Amygdala (tissue), 56 donors: ENCODE measurements around the gene ERAS.

ENCODE experiments used
- DNase-seq, 56 donors: peaks; one replicate each; lab custom pipeline; 2025; lab: John Stamatoyannopoulos, UW

Gene ERAS, protein sequence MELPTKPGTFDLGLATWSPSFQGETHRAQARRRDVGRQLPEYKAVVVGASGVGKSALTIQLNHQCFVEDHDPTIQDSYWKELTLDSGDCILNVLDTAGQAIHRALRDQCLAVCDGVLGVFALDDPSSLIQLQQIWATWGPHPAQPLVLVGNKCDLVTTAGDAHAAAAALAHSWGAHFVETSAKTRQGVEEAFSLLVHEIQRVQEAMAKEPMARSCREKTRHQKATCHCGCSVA

DNA sequence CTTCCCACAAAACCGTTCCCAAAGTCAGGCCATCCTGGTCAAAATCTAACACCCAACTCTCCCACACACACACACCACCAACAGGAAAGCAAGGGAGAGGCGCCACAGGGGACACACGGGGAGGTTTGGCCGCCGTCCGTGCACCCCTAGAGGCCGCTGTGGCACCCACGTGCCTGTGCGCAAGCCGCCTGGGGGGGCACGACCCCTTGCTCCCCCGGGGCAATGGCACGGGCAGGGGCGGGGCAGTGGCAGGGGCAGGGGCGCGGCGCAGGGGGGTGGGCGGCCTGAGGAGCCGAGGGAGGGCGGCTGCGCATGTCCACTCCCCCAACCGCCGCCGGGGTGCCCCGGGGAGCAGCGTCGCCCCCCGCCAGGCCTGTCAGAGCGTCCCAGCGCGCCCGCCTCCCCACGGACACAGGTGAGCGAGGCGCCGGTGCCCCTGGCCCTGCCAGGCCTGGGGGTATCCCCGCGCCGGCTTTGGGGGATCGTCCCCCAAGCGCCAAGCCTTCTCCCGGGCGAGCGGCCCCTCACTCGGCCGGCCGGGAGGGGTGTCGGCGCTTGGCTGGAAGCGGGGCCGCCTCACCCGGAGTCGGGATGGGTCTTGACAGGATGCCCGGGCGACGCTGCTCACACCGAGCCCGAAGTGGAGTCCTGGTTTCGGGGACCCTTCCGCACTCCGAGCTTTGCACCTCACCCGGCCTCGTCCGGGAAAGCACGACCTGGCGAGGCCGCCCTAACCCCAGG is at the start of gene ERAS:
TSS of gene ERAS (plus strand) at position 379 of the 741 bp plus-strand sequence. CDS start 2,611 bp downstream, outside the sequence.
- no peak for DNase-seq

DNA sequence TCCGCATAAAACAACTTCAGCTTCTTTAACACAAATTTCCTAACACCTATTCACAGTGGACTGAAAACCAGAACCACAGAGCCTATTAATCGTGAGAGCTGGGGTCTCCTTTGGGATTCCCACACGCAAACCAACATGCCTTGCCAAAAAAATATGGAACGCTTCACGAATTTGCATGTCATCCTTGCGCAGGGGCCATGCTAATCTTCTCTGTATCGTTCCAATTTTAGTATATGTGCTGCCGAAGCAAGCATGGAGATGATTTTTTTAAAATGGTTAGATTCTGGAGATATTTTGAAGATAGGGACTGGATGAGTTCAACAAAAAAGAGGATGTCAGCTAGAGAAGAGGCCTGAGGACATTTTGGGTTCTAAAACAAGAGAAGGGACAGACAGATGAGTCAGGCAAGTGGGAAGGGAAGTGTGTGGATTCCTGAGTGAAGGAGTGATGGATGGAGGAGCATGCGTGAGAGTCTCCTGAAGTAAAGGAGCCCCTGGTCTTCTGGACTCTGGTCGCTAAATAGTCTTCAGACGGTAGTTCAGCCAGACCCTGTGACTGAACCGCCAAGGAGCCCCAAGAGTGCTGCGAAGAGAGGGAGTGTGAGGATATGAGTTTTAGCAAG is 49.4 kb upstream of the ERAS start:
- no peak for DNase-seq

DNA sequence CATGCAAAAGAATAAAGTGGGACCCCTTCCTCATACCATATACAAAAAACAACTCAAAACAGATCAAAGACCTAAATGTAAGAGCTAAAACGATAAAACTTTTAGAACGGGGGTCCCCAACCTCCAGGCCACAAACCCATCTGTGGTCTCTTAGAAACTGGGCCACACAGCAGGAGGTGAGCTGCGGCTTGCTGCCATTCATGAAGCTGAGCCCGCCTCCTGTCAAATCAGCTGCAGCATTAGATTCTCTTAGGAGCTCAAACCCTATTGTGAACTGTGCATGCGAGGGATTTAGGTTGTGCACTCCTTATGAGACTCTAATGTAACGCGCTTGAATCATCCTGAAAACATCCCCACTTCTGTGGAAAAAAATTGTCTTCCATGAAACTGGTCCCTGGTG is 46.9 kb upstream of the ERAS start:
- DNase-seq: no peak

DNA sequence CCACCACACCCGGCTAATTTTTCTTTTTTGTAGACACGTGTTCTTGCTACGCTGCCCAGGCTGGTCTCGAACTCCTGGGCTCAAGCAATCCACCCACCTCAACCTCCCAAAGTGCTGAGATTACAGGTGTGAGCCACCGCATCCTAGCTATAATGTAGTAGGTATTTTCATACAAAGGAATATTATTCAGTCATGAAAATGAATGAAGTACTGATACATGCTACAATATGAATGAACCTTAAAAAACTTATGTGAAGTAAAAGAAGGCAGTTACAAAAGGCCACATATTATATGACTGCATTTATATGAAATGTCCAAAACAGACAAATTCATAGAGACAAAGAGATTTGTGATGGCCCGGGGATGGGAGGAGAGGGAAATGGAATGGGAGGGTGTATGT is 44.6 kb upstream of the ERAS start:
- DNase-seq: no peak

DNA sequence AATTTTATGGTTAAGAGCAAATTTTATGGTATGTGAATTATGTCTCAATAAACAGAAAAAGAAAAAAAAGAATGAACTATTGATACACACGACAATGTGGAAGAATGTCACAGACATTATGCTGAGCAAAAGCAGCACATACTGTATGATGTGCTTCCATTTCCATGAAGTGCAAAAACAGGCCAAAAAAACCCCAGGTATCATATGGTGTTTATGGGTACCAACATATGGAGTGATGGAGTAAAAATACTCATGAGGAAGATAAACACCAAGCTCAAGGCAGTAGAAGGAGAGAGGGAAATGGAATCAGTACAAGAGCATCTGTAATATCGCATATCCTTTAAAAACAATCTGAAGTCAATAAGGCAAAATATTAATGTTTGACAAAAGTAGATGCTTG is 44.1 kb upstream of the ERAS start:
- DNase-seq: no peak

DNA sequence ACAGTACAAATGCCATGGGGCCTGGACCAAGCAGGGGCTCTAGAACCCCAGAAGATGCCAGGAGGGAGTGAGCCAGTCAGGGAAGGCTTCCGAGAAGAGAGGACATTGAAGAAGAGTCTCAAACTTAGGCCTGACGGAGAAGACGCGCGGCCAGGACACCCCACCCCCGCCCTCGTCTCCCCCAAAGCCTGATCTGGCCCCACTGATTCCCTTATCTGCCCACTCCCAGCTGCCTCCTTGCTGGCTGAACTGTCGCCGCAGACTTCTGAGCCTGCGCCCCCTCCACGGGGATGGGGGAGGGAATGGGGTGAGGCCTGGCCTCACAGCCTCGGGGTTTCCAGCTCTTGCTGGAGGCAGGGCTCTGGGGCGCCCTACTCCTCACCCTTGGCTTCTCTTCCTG is 43.5 kb upstream of the ERAS start:
- DNase-seq: no peak

DNA sequence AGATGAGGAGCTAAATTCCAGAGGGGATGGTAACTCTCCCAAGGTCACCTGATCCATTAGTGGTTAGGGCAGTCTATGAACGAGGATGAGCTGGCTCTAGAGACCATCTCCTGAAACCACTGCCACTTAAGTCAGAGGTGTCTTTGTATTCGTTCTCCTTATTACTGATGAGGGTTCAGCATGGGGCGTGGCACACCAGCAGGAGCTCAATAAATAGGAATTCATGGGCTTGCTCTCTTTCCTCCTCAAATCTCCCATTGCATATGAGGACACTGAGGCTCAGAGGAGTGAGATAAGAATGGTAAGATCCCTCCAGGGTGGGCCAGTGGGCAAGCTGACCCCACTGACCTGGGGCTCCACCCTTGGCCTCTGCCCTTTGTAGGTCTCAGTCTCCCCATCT is 41.6 kb upstream of the ERAS start:
- no peak for DNase-seq

DNA sequence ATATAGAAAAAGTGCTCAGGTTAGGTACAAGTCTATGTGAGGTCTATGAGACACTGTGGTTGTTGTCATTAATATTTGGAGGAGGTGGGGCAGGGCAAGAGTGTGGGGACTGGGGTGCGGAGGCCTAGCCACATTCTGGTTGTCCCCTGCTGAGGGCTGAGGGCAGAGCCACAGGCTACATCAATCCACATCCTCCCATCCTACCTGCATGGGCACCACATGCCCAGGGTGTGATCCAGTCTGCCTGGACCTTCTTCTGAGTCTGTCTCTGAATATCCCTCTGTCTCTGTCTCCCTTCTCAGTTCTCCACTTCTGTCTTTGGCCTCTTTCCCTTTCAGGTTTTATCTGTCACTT is 41.1 kb upstream of the ERAS start:
- DNase-seq: no peak

DNA sequence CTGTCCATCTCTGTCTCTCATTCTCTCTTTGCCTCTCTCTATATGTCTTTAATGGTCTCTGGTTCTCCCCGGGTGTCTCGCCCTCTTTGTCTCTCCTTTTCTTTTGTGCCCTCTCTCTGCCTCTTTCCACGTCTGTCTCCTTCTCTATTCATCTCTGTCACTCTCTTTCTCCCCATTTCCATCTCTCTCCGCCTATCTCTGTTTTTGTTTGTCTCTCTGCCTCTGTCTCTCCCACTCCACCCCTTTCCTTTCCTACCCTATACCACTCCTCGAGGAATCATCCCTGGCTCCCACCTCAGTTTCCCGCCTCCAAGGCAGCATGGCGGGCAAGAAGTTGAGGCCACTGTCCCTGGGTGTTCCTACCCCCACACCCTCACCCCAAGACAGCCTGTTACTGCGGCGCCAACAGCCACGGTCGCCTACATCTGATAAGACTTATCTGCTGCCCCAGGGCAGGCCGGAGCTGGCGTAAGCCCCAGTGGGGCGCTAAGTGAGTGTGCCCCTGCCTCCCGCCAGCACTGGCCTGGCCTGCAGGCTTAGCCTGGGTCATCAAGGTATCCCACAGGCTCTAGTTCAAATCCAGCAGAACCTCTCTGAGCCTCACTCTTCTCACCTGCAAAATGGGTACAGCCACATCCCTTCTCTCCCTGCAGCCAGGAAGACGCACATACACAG is 40.6 kb upstream of the ERAS start:
- DNase-seq: no peak

DNA sequence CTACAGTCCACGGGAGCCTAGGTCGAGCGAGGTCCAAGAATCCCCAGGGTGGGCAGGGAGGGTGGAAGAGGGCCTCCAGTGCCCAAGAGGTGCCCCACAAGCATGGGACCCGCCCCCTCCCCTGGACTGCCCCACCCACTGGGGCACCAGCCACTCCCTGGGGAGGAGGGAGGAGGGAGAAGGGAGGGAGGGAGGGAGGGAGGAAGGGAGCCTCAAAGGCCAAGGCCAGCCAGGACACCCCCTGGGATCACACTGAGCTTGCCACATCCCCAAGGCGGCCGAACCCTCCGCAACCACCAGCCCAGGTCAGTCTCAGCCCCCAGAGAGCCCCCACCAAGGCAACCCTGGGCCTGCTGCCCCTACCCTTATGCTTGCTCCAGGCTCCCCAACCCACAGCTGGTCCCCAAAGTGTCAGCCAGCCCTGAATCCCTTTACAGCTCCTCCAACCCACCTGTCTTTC is 39.9 kb upstream of the ERAS start, which contains the start of gene GATA1:
TSS of gene GATA1 (plus strand) at position 250 of the 460 bp plus-strand sequence. CDS start 4,520 bp downstream, outside the sequence.
- no peak for DNase-seq

DNA sequence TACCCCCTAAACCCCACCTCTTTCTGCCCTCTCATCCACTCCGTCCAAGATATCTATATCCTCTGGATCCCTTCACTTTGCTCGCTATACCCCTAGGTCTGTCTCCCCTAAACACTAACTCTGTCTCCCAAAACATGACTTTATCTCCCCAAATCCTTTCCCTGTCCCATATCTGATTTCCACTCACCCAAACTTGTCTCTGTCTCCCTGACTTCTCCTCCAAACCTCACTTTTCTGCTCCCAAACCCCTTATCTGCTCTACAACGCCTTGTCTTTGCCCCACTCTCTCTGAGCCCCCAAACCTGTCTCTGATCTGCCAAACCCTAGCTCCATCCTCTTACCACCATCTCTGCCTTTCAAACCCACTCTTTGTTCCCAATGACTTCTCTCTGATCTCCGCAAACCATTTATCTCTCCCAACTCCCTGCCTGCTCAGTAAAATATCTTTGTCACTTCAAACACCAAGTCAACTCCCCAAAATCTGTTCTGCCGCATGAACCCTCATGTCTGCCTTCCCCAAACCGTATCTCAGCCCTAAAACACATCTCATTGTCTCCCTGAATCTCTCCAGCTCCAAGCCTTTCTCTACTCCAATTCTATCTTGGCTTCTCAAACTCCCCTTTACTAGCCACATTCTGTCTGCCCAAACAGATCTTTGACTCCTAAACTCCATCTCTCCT is 39.3 kb upstream of the ERAS start:
- no peak for DNase-seq

DNA sequence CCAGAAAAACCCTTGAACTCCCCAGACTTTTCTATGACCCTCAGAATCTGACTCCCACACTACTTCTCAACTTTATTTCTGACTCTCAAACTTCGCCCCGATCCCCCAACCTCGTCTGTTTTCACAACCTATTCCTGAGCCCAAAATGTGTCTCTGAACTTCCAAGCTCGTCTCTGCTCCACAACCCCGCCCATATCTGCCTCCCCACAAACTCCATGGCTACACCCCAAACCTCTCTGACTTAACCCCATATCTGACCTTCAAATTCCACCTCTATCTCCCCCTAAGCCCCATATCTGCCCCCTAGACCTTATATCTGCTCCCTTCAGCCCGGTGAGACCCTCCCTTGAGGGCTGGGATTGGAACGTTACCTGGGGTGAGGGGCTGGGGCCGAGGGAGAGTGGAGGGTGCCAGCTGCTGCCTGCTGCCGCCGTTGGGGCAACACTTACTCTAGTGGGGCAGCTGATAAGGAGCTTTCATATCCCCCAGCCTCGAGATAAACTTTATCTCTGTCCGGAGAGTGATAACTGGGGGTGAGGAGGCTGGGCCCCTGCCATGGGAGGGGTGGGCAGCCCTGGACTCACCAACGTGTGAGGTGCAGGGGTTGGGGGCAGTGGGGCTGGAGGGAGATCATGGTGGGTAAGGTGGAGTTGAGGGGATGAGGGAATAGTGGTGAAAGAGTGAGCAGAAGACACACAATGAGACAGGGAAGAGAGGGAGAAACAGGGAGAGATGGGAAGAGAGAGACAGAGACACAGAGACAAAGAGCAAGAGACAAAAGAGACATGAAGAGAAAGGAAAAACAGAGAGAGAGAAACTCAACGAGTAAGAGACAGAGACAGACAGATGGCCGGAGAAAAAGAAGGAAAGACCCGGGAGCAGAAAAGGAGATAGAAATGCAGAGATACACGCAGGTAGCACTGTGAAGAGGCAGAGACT is 38.5 kb upstream of the ERAS start:
- no peak for DNase-seq

DNA sequence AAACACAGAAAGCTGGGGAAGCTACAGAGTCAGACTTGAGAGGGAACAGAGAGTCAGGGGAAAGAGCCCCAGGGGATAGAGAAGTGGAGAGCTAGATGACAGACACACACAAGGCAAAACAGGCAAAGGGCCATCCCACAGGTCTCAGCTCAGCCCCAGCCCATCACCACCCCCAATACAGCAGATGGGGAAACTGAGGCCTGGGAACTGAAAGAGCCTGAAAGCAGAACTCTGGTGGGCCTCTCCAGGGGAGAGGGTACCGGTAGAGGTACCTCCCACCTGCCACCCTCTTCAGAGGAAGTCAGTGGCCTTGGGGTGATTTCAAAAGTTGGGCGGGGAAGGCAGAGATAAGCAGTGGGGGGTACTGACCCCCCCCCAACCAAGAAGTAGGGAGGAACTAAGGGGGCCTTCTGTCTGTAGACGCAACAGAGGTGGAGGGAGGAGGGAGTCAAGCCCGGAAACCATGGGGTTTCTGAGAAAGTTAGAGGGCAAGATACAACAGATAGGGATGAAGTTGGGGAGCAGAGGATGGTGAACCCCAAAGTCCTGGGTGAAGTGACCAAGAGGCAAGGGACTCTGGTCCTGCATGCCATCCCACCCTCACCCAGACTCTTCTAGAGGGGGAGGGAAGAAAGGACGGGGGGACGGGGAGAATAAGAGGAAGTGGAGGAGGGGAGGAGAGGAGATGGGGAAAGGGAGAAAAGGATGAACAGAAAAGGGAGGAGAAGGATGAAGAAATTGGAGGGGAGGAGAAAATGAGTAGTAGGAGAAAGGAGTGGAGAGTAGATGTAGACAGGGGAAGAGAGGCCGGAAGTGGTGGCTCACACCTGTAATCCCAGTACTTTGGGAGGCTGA is 36.7 kb upstream of the ERAS start:
- DNase-seq: no peak

DNA sequence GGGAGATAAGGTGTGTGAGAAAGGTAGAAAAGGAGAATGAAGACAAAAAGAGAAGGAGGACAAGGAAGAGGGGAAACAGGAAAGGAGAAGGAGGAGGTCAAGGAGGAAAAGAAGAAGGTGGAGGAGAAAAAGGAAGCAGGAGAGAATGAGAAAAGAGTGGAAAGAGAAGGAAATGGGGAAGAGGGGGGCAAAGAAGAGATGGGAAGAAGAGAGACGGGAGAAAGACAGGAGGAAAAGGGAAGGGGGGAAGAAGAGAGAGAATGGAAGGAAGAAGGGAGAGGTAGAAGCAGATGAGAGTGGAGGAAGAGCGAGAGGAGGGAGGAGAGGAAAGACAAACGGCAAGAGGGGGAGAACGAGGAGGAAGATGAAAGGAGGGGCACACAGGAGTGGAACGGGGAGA is 35.8 kb upstream of the ERAS start:
- no peak for DNase-seq

DNA sequence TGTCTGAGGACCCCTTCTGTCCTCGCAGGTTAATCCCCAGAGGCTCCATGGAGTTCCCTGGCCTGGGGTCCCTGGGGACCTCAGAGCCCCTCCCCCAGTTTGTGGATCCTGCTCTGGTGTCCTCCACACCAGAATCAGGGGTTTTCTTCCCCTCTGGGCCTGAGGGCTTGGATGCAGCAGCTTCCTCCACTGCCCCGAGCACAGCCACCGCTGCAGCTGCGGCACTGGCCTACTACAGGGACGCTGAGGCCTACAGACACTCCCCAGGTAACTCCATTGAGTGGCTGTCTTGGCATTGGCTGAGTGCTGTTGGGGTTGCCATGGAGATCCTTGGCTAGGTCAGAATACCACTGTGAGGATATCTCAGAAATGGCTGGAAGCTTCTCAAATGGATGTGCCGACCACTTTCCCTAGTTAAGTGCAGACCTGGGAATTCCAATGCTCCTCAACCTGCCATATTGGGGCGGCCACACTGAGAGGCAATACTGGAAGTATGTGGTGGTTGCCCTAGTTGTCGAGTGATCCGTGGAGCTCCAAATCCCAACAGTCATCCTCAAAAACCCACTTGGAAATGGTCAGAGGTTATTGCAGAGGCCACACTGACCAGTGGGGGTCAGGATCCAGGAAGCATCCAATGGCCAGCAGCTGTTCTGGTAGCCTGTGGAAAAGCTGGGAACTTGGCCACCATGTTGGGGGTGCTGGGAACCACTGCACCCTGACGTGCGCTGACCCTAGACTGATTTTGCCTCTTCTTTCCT is 35.1 kb upstream of the ERAS start:
- DNase-seq: no peak

DNA sequence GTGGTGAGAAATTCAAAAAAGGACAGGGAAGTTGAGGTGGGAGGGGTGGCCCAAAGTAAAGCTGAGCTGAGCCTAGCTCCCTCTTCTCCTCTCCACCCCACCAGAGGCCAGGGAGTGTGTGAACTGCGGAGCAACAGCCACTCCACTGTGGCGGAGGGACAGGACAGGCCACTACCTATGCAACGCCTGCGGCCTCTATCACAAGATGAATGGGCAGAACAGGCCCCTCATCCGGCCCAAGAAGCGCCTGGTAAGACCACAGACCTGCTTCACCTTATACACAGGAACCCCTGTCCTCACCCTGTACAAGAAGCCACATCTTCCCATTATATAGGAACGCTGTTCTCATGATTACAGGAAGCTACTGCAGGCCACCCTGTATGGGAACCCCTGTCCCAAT is 34.1 kb upstream of the ERAS start:
- DNase-seq: no peak

DNA sequence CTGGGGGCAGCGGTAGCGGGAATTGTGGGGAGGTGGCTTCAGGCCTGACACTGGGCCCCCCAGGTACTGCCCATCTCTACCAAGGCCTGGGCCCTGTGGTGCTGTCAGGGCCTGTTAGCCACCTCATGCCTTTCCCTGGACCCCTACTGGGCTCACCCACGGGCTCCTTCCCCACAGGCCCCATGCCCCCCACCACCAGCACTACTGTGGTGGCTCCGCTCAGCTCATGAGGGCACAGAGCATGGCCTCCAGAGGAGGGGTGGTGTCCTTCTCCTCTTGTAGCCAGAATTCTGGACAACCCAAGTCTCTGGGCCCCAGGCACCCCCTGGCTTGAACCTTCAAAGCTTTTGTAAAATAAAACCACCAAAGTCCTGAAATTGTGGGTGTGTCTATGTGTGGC is 32.4 kb upstream of the ERAS start:
- no peak for DNase-seq
